HCT116 (cell line): ENCODE measurements around the gene CTLA4.

ENCODE experiments used
- ATF3 ChIP-seq: IDR thresholded peaks from 2 replicates; pipeline ENCODE4 v1.6.1; 2012
- CTCF ChIP-seq, 3 experiments: fragments of 200-600 bp in 1 of 3; sonication (generic) in 1 of 3; IDR thresholded peaks in 2 of 3; conservative IDR thresholded peaks in 1 of 3; 2 replicates each; pipeline ENCODE4 v1.5.1; 2012 to 2017; ENCODE audit warnings: low read depth in 2 of 3, low read length in 2 of 3, antibody characterized with exemption in 1 of 3, borderline replicate concordance in 1 of 3, control low read depth in 1 of 3, mild to moderate bottlenecking in 1 of 3, mixed read lengths in 1 of 3, mixed run types in 1 of 3, moderate library complexity in 1 of 3; ENCODE audit not compliant: insufficient read depth in 1 of 3
- EZH2phosphoT487 ChIP-seq: fragments of 200-600 bp; IDR thresholded peaks from 2 replicates; pipeline ENCODE4 v1.6.1; 2018; ENCODE audit warnings: antibody characterized with exemption, borderline replicate concordance
- JUND ChIP-seq: IDR thresholded peaks from 2 replicates; pipeline ENCODE4 v1.6.1; 2012
- POLR2A ChIP-seq: IDR thresholded peaks from 2 replicates; pipeline ENCODE4 v1.7.0; 2011; ENCODE audit warnings: borderline replicate concordance; ENCODE audit not compliant: insufficient read depth, insufficient read length; ENCODE audit errors: extremely low read depth
- POLR2AphosphoS5 ChIP-seq: IDR thresholded peaks from 2 replicates; pipeline ENCODE4 v1.6.1; 2011; ENCODE audit warnings: mild to moderate bottlenecking, low read depth, low read length, moderate library complexity
- ZNF274 ChIP-seq: fragments of 200-500 bp; sonication (Bioruptor generic); IDR thresholded peaks from 2 replicates; pipeline ENCODE4 v1.6.1; 2014; ENCODE audit warnings: mild to moderate bottlenecking, low read depth, low read length, inconsistent platforms

- no peak for TF ChIP-seq EZH2phosphoT487
- no peak for TF ChIP-seq POLR2AphosphoS5
- no peak for TF ChIP-seq CTCF (IDR thresholded peaks at IDR 0.05 in 2 of 3, conservative IDR thresholded peaks at IDR 0.05 in 1 of 3; ENCODE audit: borderline replicate concordance in 1 of 3, insufficient read depth in 1 of 3, low read depth in 2 of 3, low read length in 2 of 3)
- TF ChIP-seq JUND = no peak
- TF ChIP-seq POLR2A = no peak
- no peak for TF ChIP-seq ZNF274
- TF ChIP-seq ATF3 = no peak
Observed at GRCh38 chr2:203857656-203858055, 9.9 kb upstream of the CTLA4 start.
